ENCODE measurements around the gene GRIK4. TPM values are rescaled to one million over a fixed set of nuclear protein-coding genes. Genes with fewer than 3 reads are reported as not detected.

GRIK4 gene
- total RNA-seq, 1 donor from 2014 or later, result 4.3 TPM

- Histone ChIP-seq H3K27me3 (no peaks in the 10 kb centered on the region), H3K4me3 (no peak overlapping the region), H3K27ac (no peak overlapping the region), H3K4me1 (no peaks in the 10 kb centered on the region), H3K36me3 (no peaks in the 10 kb centered on the region), H3K9me3 (no peaks in the 10 kb centered on the region)
- ATAC-seq, result peak; percentile 71
- TF ChIP-seq CTCF (IDR thresholded peaks at IDR 0.05), result no peak
- intact Hi-C loops (cut with DNase I), result no loop called here
- DNase-seq, result no peak
Measured at GRCh38 chr11:120540744-120541465, 29.4 kb downstream of the GRIK4 start.

- intact Hi-C loops (cut with DNase I), result no loop called here
- no peaks in the 10 kb centered on the region for H3K36me3 ChIP-seq
- H3K27ac ChIP-seq, result no peak overlapping the region
- no peak overlapping the region for H3K4me3 ChIP-seq
- H3K27me3 ChIP-seq, result no peaks in the 10 kb centered on the region
- DNase-seq, result no peak
- no peak for TF ChIP-seq CTCF (IDR thresholded peaks at IDR 0.05)
- ATAC-seq, result no peak
- H3K4me1 ChIP-seq, result peaks cover 11% of the 10 kb centered on the region
- H3K9me3 ChIP-seq, result no peaks in the 10 kb centered on the region
Measured at GRCh38 chr11:120543521-120544215, 32.1 kb downstream of the GRIK4 start.

GRCh38 chr11:120545813-120546212 is 34.3 kb downstream of the GRIK4 start:
- Histone ChIP-seq H3K4me1 (peaks cover 11% of the 10 kb centered on the region), H3K9me3 (no peaks in the 10 kb centered on the region), H3K36me3 (no peaks in the 10 kb centered on the region), H3K27me3 (peaks cover 5% of the 10 kb centered on the region), H3K4me3 (no peak overlapping the region), H3K27ac (no peak overlapping the region)
- no peak for ATAC-seq
- no peak for DNase-seq
- no peak for TF ChIP-seq CTCF (IDR thresholded peaks at IDR 0.05)
- intact Hi-C loops (cut with DNase I), result no loop called here

GRCh38 chr11:120546312-120547205 is 35.0 kb downstream of the GRIK4 start:
- no peak for DNase-seq
- Histone ChIP-seq H3K4me1 (peaks cover 11% of the 10 kb centered on the region), H3K9me3 (no peaks in the 10 kb centered on the region), H3K27me3 (peaks cover 5% of the 10 kb centered on the region), H3K4me3 (no peak overlapping the region), H3K27ac (peak overlapping the region; percentile 75), H3K36me3 (no peaks in the 10 kb centered on the region)
- peak; percentile 58 for ATAC-seq
- no peak for TF ChIP-seq CTCF (IDR thresholded peaks at IDR 0.05)
- intact Hi-C loops (cut with DNase I), result no loop called here

- Histone ChIP-seq H3K27me3 (peaks cover 5% of the 10 kb centered on the region), H3K27ac (peak overlapping the region; percentile 75), H3K4me3 (no peak overlapping the region), H3K36me3 (no peaks in the 10 kb centered on the region), H3K4me1 (peaks cover 11% of the 10 kb centered on the region), H3K9me3 (no peaks in the 10 kb centered on the region)
- intact Hi-C loops (cut with DNase I), result no loop called here
- DNase-seq (no peak), ATAC-seq (no peak)
- TF ChIP-seq CTCF (IDR thresholded peaks at IDR 0.05), result no peak
Measured at GRCh38 chr11:120547316-120547715, 35.8 kb downstream of the GRIK4 start.

All from upper lobe of right lung (tissue), 1 donor.